GM18519 (cell line): Measurements from ENCODE around the gene SLC6A18.

ENCODE experiments used
- ATAC-seq: cut with Tn5 transposase; IDR thresholded peaks from one replicate; pipeline ENCODE4 v1.9.1; 2021; ENCODE audit warnings: mild to moderate bottlenecking, moderate library complexity; ENCODE audit not compliant: unreplicated experiment, low FRiP score

The SLC6A18 gene

GRCh38 chr5:1225081-1225480 is at the start of gene SLC6A18:
Gene SLC6A18 (plus strand): TSS chr5:1225381. CDS start chr5:1225478, 97 bp downstream.
- no peak for ATAC-seq

GRCh38 chr5:1175801-1176472 is 49.2 kb upstream of the SLC6A18 start:
- no peak for ATAC-seq

GRCh38 chr5:1176473-1177391 is 48.4 kb upstream of the SLC6A18 start:
- ATAC-seq, result no peak

- no peak for ATAC-seq
Measured at GRCh38 chr5:1177826-1178528, 47.2 kb upstream of the SLC6A18 start.

GRCh38 chr5:1178529-1179382 is 46.4 kb upstream of the SLC6A18 start:
- no peak for ATAC-seq

- no peak for ATAC-seq
Measured at GRCh38 chr5:1179383-1179715, 45.8 kb upstream of the SLC6A18 start.

- ATAC-seq, result no peak
Measured at GRCh38 chr5:1180096-1180495, 45.1 kb upstream of the SLC6A18 start.

GRCh38 chr5:1180841-1181271 is 44.3 kb upstream of the SLC6A18 start:
- ATAC-seq, result no peak

- no peak for ATAC-seq
Measured at GRCh38 chr5:1181451-1182359, 43.5 kb upstream of the SLC6A18 start.

GRCh38 chr5:1182360-1182632 is 42.9 kb upstream of the SLC6A18 start:
- ATAC-seq, result no peak

GRCh38 chr5:1182633-1183423 is 42.4 kb upstream of the SLC6A18 start:
- ATAC-seq, result no peak

GRCh38 chr5:1183424-1184162 is 41.6 kb upstream of the SLC6A18 start:
- no peak for ATAC-seq

GRCh38 chr5:1184163-1184470 is 41.1 kb upstream of the SLC6A18 start:
- ATAC-seq, result no peak

- ATAC-seq, result no peak
Measured at GRCh38 chr5:1184481-1184880, 40.7 kb upstream of the SLC6A18 start.

- ATAC-seq, result no peak
Measured at GRCh38 chr5:1185038-1185627, 40.0 kb upstream of the SLC6A18 start.

GRCh38 chr5:1185629-1186350 is 39.4 kb upstream of the SLC6A18 start:
- no peak for ATAC-seq
